ENCODE results near the gene FARP1.
A peak's percentile ranks its signal among the peaks of the same experiment; 100 is the strongest.

The FARP1 gene

DNA sequence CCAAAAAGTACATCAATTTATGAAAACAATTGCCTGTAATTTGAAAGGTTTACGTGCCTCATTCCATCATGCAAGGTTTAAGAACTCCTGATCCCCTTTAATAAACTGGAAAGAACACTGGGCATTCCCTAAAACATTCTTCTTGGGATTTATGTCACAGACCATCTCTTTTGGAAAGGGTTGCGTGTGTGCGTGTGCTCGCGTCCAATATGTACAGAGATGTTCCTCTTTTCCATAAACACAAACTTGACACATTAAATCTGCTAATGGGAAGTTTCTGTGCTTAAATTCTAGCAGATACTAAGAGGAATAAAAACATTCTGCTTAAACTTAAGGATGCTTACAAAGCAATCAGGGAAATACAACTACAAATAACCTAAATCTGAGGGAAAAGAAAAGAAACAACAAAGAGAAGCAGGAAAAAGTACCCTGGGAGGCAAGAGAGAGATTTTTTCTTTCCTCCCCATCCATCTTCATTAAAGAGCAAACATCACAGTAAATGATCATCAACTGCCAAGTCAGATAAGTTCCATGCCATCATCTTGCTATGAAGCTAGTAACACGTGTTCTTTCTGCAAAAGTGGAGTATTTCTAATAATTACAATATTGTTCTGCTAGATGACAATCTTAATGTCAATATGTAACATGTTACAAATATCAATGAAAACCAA, 350.3 kb downstream of the FARP1 start:
- DNase-seq: no peak

DNA sequence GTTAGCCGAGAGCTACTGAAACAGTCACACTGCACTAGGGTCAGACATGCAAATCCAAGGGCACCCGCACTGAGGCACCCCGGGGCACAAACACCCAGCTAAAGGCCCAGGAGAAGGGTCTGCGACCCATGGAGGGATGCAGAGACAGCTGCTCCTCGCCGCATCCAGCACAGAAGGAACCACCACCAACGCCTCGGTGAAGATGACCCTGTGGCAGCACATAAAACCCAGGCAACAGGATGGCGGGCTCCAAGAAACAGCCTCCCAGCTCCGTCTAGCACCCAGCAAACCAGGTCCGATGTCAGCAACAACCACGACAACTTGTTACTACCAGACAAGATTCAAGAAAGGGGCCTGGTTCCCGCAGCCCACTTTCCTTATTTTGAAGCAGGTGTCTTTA, 351.9 kb downstream of the FARP1 start:
- no peak for DNase-seq

DNA sequence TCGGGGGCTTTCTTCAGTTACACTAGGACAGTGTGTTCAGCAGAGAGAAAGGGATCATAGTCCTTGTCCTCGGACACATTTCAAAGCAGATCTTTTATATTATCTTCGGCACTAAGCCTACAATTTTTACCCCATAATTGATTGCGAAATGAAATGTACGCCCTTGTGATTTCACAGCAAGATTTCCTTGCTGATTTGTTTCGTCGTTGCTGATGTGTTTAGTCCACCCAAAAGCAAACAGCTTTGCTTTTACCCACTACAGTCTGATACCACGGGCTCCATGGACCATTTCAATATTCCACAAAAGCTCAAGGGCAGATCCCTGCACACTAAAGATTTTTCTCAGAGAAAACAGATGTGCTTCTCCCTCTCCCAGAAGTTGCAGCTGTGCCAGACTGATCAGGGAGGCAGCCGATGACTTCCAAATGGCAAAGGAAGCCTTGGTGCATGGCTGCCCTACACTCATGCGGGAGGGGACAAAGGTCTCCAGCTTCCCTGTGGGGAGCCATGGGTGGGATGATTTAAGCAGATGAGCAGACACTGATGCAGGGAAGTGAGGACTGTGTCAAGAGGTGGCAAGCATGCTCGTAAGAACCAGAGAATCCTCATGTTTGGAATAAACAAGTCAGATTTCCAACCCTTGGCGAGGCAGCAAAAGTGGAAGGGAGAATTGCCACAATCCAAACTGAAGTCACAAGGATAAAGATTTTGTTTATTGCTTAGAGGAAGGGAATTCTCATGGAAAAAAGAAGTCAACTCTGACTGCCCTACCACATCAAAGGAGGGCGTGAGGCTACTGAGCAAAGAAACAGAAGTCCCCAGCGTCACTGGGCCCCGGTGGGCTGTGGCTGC, 353.0 kb downstream of the FARP1 start:
- no peak for DNase-seq

DNA sequence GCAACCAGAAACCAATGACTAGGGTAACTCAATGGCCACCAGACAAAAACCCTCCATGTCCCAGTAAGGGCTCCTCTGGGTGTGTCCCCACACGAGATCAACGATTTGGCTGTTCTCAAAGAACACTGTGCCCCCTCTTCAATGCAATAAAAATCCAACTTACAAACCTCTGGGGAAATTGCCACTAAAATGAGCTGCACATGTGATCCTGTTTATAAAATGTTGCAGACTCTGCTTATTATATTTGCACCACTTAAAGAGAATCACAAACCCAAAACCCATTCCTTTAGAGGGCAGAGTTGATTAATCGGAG, 353.5 kb downstream of the FARP1 start:
- no peak for DNase-seq

DNA sequence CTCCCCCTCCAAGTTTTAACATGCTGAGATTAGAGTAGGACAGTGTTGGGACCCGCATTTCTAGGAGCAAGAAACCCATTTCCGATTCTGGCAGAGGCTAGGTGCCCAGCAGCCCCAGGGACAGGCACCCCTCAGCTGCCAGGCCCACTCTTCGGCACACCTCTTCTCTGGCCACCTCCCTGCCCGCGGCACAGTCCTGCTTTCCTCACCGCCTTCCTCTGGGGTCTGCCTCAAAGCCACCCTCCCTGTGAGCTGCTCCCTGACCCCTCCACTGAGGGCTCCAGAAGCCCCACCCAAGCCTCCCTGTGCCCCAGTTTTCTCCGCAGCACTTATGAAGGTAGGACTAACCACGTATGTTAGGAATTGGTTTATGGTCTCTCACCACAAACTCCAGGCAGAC, 354.1 kb downstream of the FARP1 start:
- no peak for DNase-seq

DNA sequence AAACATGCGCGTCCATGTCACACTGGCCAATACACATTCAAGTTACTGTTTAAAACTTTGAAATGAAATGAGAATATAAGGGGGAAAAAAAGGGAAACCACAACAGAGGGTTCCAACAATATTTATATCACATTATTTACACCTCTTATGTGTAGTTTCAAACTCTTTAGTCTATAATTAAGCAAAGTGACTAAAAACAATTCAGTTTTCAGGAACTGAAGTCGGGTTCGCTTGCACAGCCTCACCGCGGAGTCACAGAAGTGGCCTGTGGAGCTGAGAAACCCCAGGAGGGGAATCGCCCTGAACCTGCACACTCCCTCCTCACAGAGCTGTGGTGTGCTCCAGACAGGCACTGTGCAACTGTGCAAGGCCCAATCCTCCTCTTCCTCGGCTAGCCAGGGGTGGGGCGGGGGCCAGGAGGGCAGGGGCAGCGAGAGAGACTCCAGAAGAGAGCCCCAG, 358.1 kb downstream of the FARP1 start:
- no peak for DNase-seq

DNA sequence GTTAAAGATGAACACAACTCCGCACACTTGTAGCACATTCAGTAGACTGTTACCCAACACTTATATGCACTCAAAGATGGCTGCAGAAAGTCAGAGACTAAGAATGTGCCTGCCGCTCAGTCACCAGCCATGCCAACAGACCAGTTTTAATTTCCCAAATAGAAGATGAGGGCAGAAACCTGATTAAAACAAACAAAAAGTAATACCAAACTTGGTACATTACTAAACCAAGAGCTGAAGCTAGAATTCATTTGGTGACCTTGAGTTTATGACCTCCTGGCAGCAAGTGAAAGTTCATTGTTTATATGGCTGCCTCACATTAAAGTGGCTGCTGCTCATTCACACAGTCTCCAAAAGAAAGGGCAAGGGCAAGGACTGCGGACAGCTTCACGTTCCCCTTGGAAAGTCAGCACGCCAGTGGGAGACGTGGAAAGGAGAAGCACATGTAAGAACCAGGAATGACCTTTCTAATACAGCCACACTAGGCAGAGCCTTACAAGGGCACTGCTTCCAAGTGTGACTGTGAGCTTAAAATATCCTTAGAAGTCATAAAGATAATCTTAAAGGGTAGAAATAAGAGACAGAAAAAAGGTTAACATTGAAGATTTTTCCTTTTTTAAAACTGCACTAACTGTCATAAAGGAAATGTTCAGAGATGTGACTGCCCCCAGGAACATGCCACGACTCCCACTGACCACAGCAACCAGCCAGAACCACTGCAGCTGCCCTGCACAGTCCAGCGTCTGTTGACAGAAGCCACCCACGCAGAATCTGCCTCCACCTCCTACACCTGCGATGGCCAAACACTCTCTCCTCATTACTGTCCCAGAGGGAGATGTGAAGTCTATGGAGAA, 360.5 kb downstream of the FARP1 start:
- DNase-seq: no peak

DNA sequence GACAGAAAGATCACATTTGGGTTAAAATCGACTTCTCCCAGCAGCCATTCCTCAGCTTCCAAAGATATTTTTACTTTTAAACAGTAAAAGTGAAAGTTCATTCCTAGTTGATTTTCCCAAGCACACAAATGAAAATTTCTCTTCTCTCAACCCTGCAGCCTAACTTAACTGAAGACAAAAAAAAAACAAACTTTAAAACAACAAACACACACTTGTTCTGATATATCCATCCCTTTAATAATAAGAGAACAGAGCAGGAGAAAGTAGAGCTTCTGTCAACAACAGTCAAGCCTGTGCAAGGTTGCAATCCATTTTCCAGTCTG, 361.1 kb downstream of the FARP1 start:
- DNase-seq: no peak

DNA sequence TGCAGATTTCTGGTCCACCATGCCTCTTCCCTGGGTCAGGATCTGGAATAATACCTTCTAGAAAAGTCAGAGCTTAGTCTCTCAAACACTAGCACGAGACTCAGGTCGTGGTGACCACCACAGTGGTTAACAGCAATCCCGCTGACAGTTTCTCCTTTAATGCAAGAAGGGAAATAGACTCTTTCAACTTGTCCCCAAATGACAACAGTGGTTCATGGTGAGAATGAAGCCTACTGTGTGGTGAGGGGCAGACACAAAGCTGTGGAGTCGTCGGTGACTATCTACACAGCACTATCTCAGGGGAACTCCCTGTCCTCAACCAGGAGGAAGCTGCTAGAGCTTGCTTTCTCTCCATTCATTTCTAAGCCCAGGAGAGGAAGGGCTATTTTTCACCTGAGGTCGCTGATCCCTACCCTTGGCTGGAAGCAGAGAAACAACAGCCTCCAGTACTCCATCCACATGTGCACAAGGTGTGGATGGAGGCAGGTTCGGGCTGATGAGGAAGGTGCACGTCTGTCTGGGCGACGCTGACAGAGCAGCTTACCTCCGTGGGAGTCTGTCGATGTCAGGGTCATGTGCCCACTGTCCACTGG, 361.6 kb downstream of the FARP1 start:
- DNase-seq: peak; percentile 44
